SU-DHL-6 (cell line): ENCODE data around the gene CTCF.

Experiments
- H2AFZ ChIP-seq: fragments of 200-600 bp; sonication (generic); 2 replicates; pipeline ENCODE4 v1.6.1; 2014; ENCODE audit warnings: low read depth, mild to moderate bottlenecking, moderate library complexity, mixed read lengths, antibody characterized with exemption, low read length; ENCODE audit not compliant: severe bottlenecking
- H3F3A ChIP-seq: fragments of 200-600 bp; shearing (Covaris generic); 2 replicates; pipeline ENCODE4 v1.6.0; 2016; ENCODE audit warnings: antibody characterized with exemption, mild to moderate bottlenecking; ENCODE audit not compliant: insufficient read depth
- H3K27ac ChIP-seq: fragments of 200-600 bp; sonication (generic); 2 replicates; pipeline ENCODE4 v1.5.1; 2016; ENCODE audit warnings: low read depth, mild to moderate bottlenecking, low read length, moderate library complexity, mixed read lengths
- H3K27me3 ChIP-seq: fragments of 200-600 bp; sonication (generic), shearing (Covaris generic); 2 replicates; pipeline ENCODE4 v1.6.0; 2014; ENCODE audit warnings: mild to moderate bottlenecking, low read length
- H3K36me3 ChIP-seq: fragments of 200-600 bp; sonication (generic); 2 replicates; pipeline ENCODE4 v1.6.1; 2014; ENCODE audit warnings: mild to moderate bottlenecking, low read length, mixed read lengths
- H3K4me2 ChIP-seq: fragments of 300-600, 200-600 bp; shearing (Covaris generic), sonication (generic); 2 replicates; pipeline ENCODE4 v1.6.0; 2014; ENCODE audit warnings: low read length, low read depth, mild to moderate bottlenecking; ENCODE audit not compliant: poor library complexity, severe bottlenecking
- H3K4me3 ChIP-seq: fragments of 200-600 bp; sonication (generic); 2 replicates; pipeline ENCODE4 v1.5.1; 2014; ENCODE audit warnings: antibody characterized with exemption, low read length, mild to moderate bottlenecking, mixed read lengths; ENCODE audit not compliant: insufficient read depth, poor library complexity, severe bottlenecking
- H3K79me2 ChIP-seq: fragments of 200-600 bp; sonication (generic); 2 replicates; pipeline ENCODE4 v1.6.1; 2014; ENCODE audit warnings: mild to moderate bottlenecking, low read length, moderate library complexity; ENCODE audit not compliant: insufficient read depth
- H3K9ac ChIP-seq: fragments of 200-600 bp; sonication (generic); 2 replicates; pipeline ENCODE4 v1.7.0; 2014; ENCODE audit warnings: mild to moderate bottlenecking, low read length
- H3K9me2 ChIP-seq: fragments of 200-600 bp; sonication (generic); replicated peaks from 2 replicates; pipeline ENCODE4 v1.6.1; 2014; ENCODE audit warnings: low read length; ENCODE audit not compliant: insufficient read depth
- H3K9me3 ChIP-seq: fragments of 200-600 bp; sonication (generic); 2 replicates; pipeline ENCODE4 v1.6.1; 2014; ENCODE audit warnings: low read length, mixed read lengths; ENCODE audit not compliant: insufficient read depth
- H4K20me1 ChIP-seq: fragments of 200-600 bp; sonication (generic); 2 replicates; pipeline ENCODE4 v1.6.1; 2014; ENCODE audit warnings: low read depth, mild to moderate bottlenecking, antibody characterized with exemption, low read length, moderate library complexity, mixed read lengths
- EZH2phosphoT487 ChIP-seq: fragments of 200-600 bp; sonication (generic), shearing (Covaris generic); conservative IDR thresholded peaks from 2 replicates; pipeline ENCODE4 v1.6.1; 2018; ENCODE audit warnings: mild to moderate bottlenecking, antibody characterized with exemption, low read length, moderate library complexity, mixed read lengths
- TF ChIP-seq, protein P1 (sequence below): fragments of 200-600 bp; sonication (generic); IDR thresholded peaks from one replicate; pipeline ENCODE4 v1.5.1; 2017; ENCODE audit warnings: antibody characterized with exemption, mild to moderate bottlenecking, low read length, moderate library complexity; ENCODE audit not compliant: insufficient read depth, poor library complexity, severe bottlenecking

Gene CTCF

DNA sequence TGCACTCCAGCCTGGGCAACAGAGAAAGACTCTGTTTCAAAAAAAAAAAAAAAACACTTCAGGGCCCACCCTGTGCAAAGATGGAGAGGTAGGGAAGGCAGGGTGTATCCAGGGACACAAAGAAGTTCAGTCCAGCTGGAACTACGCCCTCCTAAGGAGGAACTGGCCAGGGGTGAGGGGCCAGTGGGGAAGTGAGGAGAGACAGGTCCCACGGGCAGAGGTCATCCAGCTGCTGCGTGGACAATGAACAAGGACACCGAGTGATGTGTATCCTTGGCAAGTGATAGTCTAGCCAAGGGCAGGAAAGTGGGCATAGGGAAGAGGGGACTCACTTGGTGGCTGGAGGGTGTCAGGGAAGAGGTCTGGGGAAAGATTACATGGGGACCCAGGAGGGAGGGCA is 43.1 kb upstream of the CTCF start:
- no peaks in the 10 kb centered on the region for H3K9me3 ChIP-seq
- no peak overlapping the region for H3K27ac ChIP-seq
- no peak overlapping the region for H3K4me2 ChIP-seq
- TF ChIP-seq, protein P1, sequence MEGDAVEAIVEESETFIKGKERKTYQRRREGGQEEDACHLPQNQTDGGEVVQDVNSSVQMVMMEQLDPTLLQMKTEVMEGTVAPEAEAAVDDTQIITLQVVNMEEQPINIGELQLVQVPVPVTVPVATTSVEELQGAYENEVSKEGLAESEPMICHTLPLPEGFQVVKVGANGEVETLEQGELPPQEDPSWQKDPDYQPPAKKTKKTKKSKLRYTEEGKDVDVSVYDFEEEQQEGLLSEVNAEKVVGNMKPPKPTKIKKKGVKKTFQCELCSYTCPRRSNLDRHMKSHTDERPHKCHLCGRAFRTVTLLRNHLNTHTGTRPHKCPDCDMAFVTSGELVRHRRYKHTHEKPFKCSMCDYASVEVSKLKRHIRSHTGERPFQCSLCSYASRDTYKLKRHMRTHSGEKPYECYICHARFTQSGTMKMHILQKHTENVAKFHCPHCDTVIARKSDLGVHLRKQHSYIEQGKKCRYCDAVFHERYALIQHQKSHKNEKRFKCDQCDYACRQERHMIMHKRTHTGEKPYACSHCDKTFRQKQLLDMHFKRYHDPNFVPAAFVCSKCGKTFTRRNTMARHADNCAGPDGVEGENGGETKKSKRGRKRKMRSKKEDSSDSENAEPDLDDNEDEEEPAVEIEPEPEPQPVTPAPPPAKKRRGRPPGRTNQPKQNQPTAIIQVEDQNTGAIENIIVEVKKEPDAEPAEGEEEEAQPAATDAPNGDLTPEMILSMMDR, result no peak
- no peak for TF ChIP-seq EZH2phosphoT487
- H3K9me2 ChIP-seq, result no peaks in the 10 kb centered on the region
- no peaks in the 10 kb centered on the region for H3K79me2 ChIP-seq
- H3K36me3 ChIP-seq, result no peaks in the 10 kb centered on the region
- H3F3A ChIP-seq, result no peaks in the 10 kb centered on the region
- no peak overlapping the region for H3K9ac ChIP-seq
- H3K27me3 ChIP-seq, result no peaks in the 10 kb centered on the region
- no peak overlapping the region for H2AFZ ChIP-seq
- H4K20me1 ChIP-seq, result no peaks in the 10 kb centered on the region
- no peak overlapping the region for H3K4me3 ChIP-seq

- no peaks in the 10 kb centered on the region for H3K9me2 ChIP-seq
- peak overlapping the region; percentile 56 for H3K9ac ChIP-seq
- H3K79me2 ChIP-seq, result no peaks in the 10 kb centered on the region
- H3K9me3 ChIP-seq, result no peaks in the 10 kb centered on the region
- H3K36me3 ChIP-seq, result no peaks in the 10 kb centered on the region
- no peaks in the 10 kb centered on the region for H4K20me1 ChIP-seq
- H3K4me2 ChIP-seq, result peak overlapping the region; percentile 89
- TF ChIP-seq EZH2phosphoT487, result no peak
- TF ChIP-seq, protein P1, result peak; percentile 87
- peak overlapping the region; percentile 74 for H2AFZ ChIP-seq
- H3F3A ChIP-seq, result no peaks in the 10 kb centered on the region
- H3K4me3 ChIP-seq, result peak overlapping the region; percentile 51
- H3K27me3 ChIP-seq, result no peaks in the 10 kb centered on the region
- peak overlapping the region; percentile 70 for H3K27ac ChIP-seq
Observed at GRCh38 chr16:67521095-67521804, 41.1 kb upstream of the CTCF start.

GRCh38 chr16:67525176-67525860 is 37.0 kb upstream of the CTCF start:
- H3F3A ChIP-seq, result no peaks in the 10 kb centered on the region
- H3K36me3 ChIP-seq, result no peaks in the 10 kb centered on the region
- H3K27ac ChIP-seq, result no peak overlapping the region
- no peak overlapping the region for H2AFZ ChIP-seq
- TF ChIP-seq, protein P1, result no peak
- H3K79me2 ChIP-seq, result no peaks in the 10 kb centered on the region
- H3K9me2 ChIP-seq, result no peaks in the 10 kb centered on the region
- H3K4me3 ChIP-seq, result no peak overlapping the region
- no peak overlapping the region for H3K4me2 ChIP-seq
- H3K9me3 ChIP-seq, result no peaks in the 10 kb centered on the region
- no peaks in the 10 kb centered on the region for H4K20me1 ChIP-seq
- no peaks in the 10 kb centered on the region for H3K27me3 ChIP-seq
- no peak overlapping the region for H3K9ac ChIP-seq
